Measurements from ENCODE around the gene FNDC3B. TPM values are rescaled to one million over a fixed set of nuclear protein-coding genes. Genes with fewer than 3 reads are reported as not detected.

FNDC3B gene
- total and polyA plus RNA-seq, 5 experiments from 2014 or later = 6.5 to 20.6 (median 8.8) TPM

- Mint-ChIP-seq H3K9me3 (peaks cover 0 to 6% (median 1%) of the 10 kb centered on the region in 9 donors), H3K27me3 (peaks cover 48 to 76% (median 69%) of the 10 kb centered on the region in 5 donors), H3K4me3 (peak overlapping the region in 7 of 10 donors; percentile 11 to 64 (median 49)), H3K27ac (no peak overlapping the region), H3K4me1 (peaks cover 16 to 35% (median 33%) of the 10 kb centered on the region in 4 donors), H3K36me3 (peaks cover 0 to 19% (median 0%) of the 10 kb centered on the region in 3 donors)
- POLR2A ChIA-PET = no interaction called here
- ATAC-seq (no peak), DNase-seq (no peak)
Measured at GRCh38 chr3:172449466-172450149, 410.2 kb downstream of the FNDC3B start.

Other genes with a start within 250 kb of the FNDC3B start
- gene PLD1, start 229.1 kb upstream of the FNDC3B start, total RNA-seq = under 1 TPM; 0.38 to 0.44 TPM
- gene PLD1, start 229.1 kb upstream of the FNDC3B start, polyA plus RNA-seq = not detected
- gene TMEM212, start 196.2 kb upstream of the FNDC3B start, total RNA-seq = not detected
- gene TMEM212, start 196.2 kb upstream of the FNDC3B start, polyA plus RNA-seq = not detected

All from naive thymus-derived CD8-positive, alpha-beta T cell (primary cell).